GM23248 (cell line): ENCODE results near the gene ZNF70.

Experiments used
- EZH2 ChIP-seq: fragments of 200-600 bp; sonication (generic); IDR thresholded peaks from 2 replicates; pipeline ENCODE4 v1.6.1; 2018; ENCODE audit warnings: antibody characterized with exemption, mild to moderate bottlenecking; ENCODE audit not compliant: insufficient read depth, poor library complexity, severe bottlenecking
- EZH2phosphoT487 ChIP-seq: fragments of 200-600 bp; sonication (generic); IDR thresholded peaks from 2 replicates; pipeline ENCODE4 v1.6.1; 2018; ENCODE audit warnings: antibody characterized with exemption, moderate library complexity, mild to moderate bottlenecking, low read depth; ENCODE audit not compliant: insufficient read depth

- TF ChIP-seq EZH2phosphoT487 (no peak), EZH2 (no peak)
Measured at GRCh38 chr22:23754980-23755636, 4.2 kb upstream of the ZNF70 start.
